Ectodermal cell (in vitro differentiated cells): ENCODE data around the gene KCNA1.

ENCODE experiments used
- H3K27ac ChIP-seq: 2 replicates; pipeline ENCODE4 v1.7.0; 2013; ENCODE audit warnings: mild to moderate bottlenecking, low read depth, low read length; ENCODE audit not compliant: insufficient read depth, poor library complexity, severe bottlenecking
- H3K27me3 ChIP-seq: 2 replicates; pipeline ENCODE4 v1.7.0; 2013; ENCODE audit warnings: mild to moderate bottlenecking, low read length; ENCODE audit not compliant: insufficient read depth, control insufficient read depth, poor library complexity, severe bottlenecking
- H3K36me3 ChIP-seq: one replicate; pipeline ENCODE4 v1.7.0; 2013; ENCODE audit warnings: low read length; ENCODE audit not compliant: control insufficient read depth, insufficient read depth
- H3K4me1 ChIP-seq: one replicate; pipeline ENCODE4 v1.7.0; 2013; ENCODE audit warnings: low read length; ENCODE audit not compliant: control insufficient read depth, insufficient read depth
- H3K4me3 ChIP-seq: 2 replicates; pipeline ENCODE4 v1.7.0; 2013; ENCODE audit warnings: low read depth, low read length, control low read depth; ENCODE audit not compliant: insufficient read depth
- H3K9me3 ChIP-seq: 2 replicates; pipeline ENCODE4 v1.7.0; 2013; ENCODE audit warnings: mild to moderate bottlenecking, low read length, moderate library complexity; ENCODE audit not compliant: control insufficient read depth
- WGBS, 2 experiments: methylation state at CpG; one replicate each; pipeline ENCODE4 v1.1.7; 2013; ENCODE audit warnings: missing lambda C conversion rate in 2 of 2; 5-methylcytosine and 5-hydroxymethylcytosine counted together

The KCNA1 gene

GRCh38 chr12:4958697-4959375, 49.1 kb downstream of the KCNA1 start:
- H3K36me3 ChIP-seq: no peaks in the 10 kb centered on the region
- H3K4me3 ChIP-seq: no peak overlapping the region
- WGBS, 2 experiments: 89 to 92% methylated on average over 5 to 6 of the region's 6 CpGs
- no peaks in the 10 kb centered on the region for H3K9me3 ChIP-seq
- no peak overlapping the region for H3K27ac ChIP-seq
- peaks cover 10% of the 10 kb centered on the region for H3K4me1 ChIP-seq
- H3K27me3 ChIP-seq: peaks cover 4% of the 10 kb centered on the region

GRCh38 chr12:4959381-4959780, 49.7 kb downstream of the KCNA1 start:
- Histone ChIP-seq H3K27ac (no peak overlapping the region), H3K36me3 (no peaks in the 10 kb centered on the region), H3K4me1 (peaks cover 10% of the 10 kb centered on the region), H3K4me3 (no peak overlapping the region), H3K9me3 (no peaks in the 10 kb centered on the region), H3K27me3 (no peaks in the 10 kb centered on the region)
- WGBS, 2 experiments: 92 to 96% methylated on average over 4 of the region's 4 CpGs

GRCh38 chr12:4960030-4960429, 50.3 kb downstream of the KCNA1 start:
- 65% methylated on average over 13 of the region's 13 CpGs for WGBS, 2 experiments
- H3K9me3 ChIP-seq: no peaks in the 10 kb centered on the region
- no peak overlapping the region for H3K4me3 ChIP-seq
- peaks cover 10% of the 10 kb centered on the region for H3K4me1 ChIP-seq
- H3K27me3 ChIP-seq: no peaks in the 10 kb centered on the region
- no peaks in the 10 kb centered on the region for H3K36me3 ChIP-seq
- no peak overlapping the region for H3K27ac ChIP-seq

- Histone ChIP-seq H3K4me1 (peaks cover 10% of the 10 kb centered on the region), H3K27ac (no peak overlapping the region), H3K27me3 (no peaks in the 10 kb centered on the region), H3K4me3 (no peak overlapping the region), H3K36me3 (no peaks in the 10 kb centered on the region), H3K9me3 (no peaks in the 10 kb centered on the region)
- 88% methylated on average over 6 of the region's 6 CpGs for WGBS, 2 experiments
Observed at GRCh38 chr12:4960547-4960946, 50.8 kb downstream of the KCNA1 start.

- Histone ChIP-seq H3K27me3 (no peaks in the 10 kb centered on the region), H3K4me3 (no peak overlapping the region), H3K36me3 (no peaks in the 10 kb centered on the region), H3K9me3 (no peaks in the 10 kb centered on the region), H3K4me1 (peaks cover 10% of the 10 kb centered on the region), H3K27ac (no peak overlapping the region)
- WGBS, 2 experiments: 94 to 97% methylated on average over 3 of the region's 3 CpGs
Observed at GRCh38 chr12:4961311-4961710, 51.6 kb downstream of the KCNA1 start.

- H3K27me3 ChIP-seq: no peaks in the 10 kb centered on the region
- no peak overlapping the region for H3K27ac ChIP-seq
- 74 to 76% methylated on average over 17 of the region's 17 CpGs for WGBS, 2 experiments
Observed at GRCh38 chr12:4962539-4963486, 53.1 kb downstream of the KCNA1 start.

More at GRCh38 chr12:4962539-4963486, 53.1 kb downstream of the KCNA1 start:
- Histone ChIP-seq H3K4me1 (peaks cover 10% of the 10 kb centered on the region), H3K36me3 (no peaks in the 10 kb centered on the region), H3K9me3 (no peaks in the 10 kb centered on the region), H3K4me3 (no peak overlapping the region)
